BJ (cell line): Measurements from ENCODE around the gene BSPH1. TPM values are rescaled to one million over a fixed set of nuclear protein-coding genes. Genes with fewer than 3 reads are reported as not detected.
"Not testable (repeated sequence)": the region's sequence is repeated elsewhere in the genome, so short reads cannot be mapped to it uniquely, and the experiment has no call there.

Source experiments
- CTCF ChIA-PET: fragments of 350-600 bp; formaldehyde crosslinking; extraction: SDS; loops from one replicate; lab custom pipeline; 2021; ENCODE audit warnings: antibody characterized with exemption, inconsistent platforms; lab: Yijun Ruan, JAX
- POLR2A ChIA-PET: fragments of 300-600 bp; sonication (Branson Sonifier 250); formaldehyde crosslinking; extraction: SDS; loops from one replicate; lab custom pipeline; 2021; ENCODE audit warnings: antibody characterized with exemption; lab: Charles Lee
- DNase-seq: peaks from one replicate; pipeline ENCODE4 v3.0.0-alpha.2; 2011; ENCODE audit warnings: low read depth
- H3K27me3 ChIP-seq: 2 replicates; pipeline ENCODE4 v1.6.0; 2011; ENCODE audit warnings: low read length; ENCODE audit not compliant: control insufficient read depth, insufficient read depth
- H3K36me3 ChIP-seq: 2 replicates; pipeline ENCODE4 v1.5.1; 2011; ENCODE audit warnings: low read length; ENCODE audit not compliant: control insufficient read depth, insufficient read depth
- H3K4me3 ChIP-seq: 2 replicates; pipeline ENCODE4 v1.5.1; 2011; ENCODE audit warnings: low read depth, mild to moderate bottlenecking, control low read depth, low read length
- CTCF ChIP-seq: IDR thresholded peaks from 2 replicates; pipeline ENCODE4 v1.5.1; 2011; ENCODE audit warnings: low read depth, mild to moderate bottlenecking, control low read depth, inconsistent platforms, low read length, moderate library complexity; ENCODE audit not compliant: insufficient read depth
- polyA plus RNA-seq: library from polyadenylated mRNA; depleted of rRNA; stranded (reverse); fragments of >200 nt; gene quantifications from 2 replicates; pipeline ENCODE4 v1.2.3, GENCODE V29; 2011

Gene BSPH1
- polyA plus RNA-seq, 1 experiment = not detected

- CTCF ChIA-PET = interaction anchor here (1.0 kb wide), 1 partner anchor 31 kb away, joined by 3 read pairs; no protein-coding TSS in a partner anchor
- TF ChIP-seq CTCF = no peak
- DNase-seq = no peak
- Histone ChIP-seq H3K36me3 (no peaks in the 10 kb centered on the region), H3K27me3 (peaks cover 6% of the 10 kb centered on the region), H3K4me3 (no peak within 1 kb of the TSS)
- POLR2A ChIA-PET = no interaction called here
Observed at GRCh38 chr19:47994209-47994802, 2.3 kb upstream of the BSPH1 start, which contains the start of gene ELSPBP1. Gene ELSPBP1, plus strand, starts transcription at chr19:47994632. Its CDS starts 14,036 bp downstream, at chr19:48008668.

- H3K27me3 ChIP-seq = peaks cover 10% of the 10 kb centered on the region
- no peak for DNase-seq
- TF ChIP-seq CTCF = no peak
- no peaks in the 10 kb centered on the region for H3K36me3 ChIP-seq
- ChIA-PET POLR2A (no interaction called here), CTCF (no interaction called here)
- H3K4me3 ChIP-seq = no peak overlapping the region
Observed at GRCh38 chr19:47991191-47991808, 670 bp downstream of the BSPH1 start.

GRCh38 chr19:47973529-47973928 is 18.4 kb downstream of the BSPH1 start:
- Histone ChIP-seq H3K27me3 (peaks cover 4% of the 10 kb centered on the region), H3K36me3 (no peaks in the 10 kb centered on the region), H3K4me3 (no peak overlapping the region)
- no peak for DNase-seq
- no peak for TF ChIP-seq CTCF
- ChIA-PET CTCF (no interaction called here), POLR2A (no interaction called here)

- H3K4me3 ChIP-seq, CTCF ChIA-PET, H3K27me3 ChIP-seq, H3K36me3 ChIP-seq, DNase-seq, POLR2A ChIA-PET: not testable (repeated sequence)
Observed at GRCh38 chr19:47955936-47956335, 36.0 kb downstream of the BSPH1 start.

- POLR2A ChIA-PET, H3K36me3 ChIP-seq, CTCF ChIA-PET, H3K27me3 ChIP-seq, DNase-seq, H3K4me3 ChIP-seq: not testable (repeated sequence)
Observed at GRCh38 chr19:47952132-47952531, 39.8 kb downstream of the BSPH1 start.

- H3K36me3 ChIP-seq, DNase-seq, CTCF ChIA-PET, H3K27me3 ChIP-seq, POLR2A ChIA-PET, H3K4me3 ChIP-seq: not testable (repeated sequence)
- peak; percentile 30 for TF ChIP-seq CTCF
Observed at GRCh38 chr19:47949852-47950521, 42.0 kb downstream of the BSPH1 start.

GRCh38 chr19:47928581-47928980 is 63.4 kb downstream of the BSPH1 start:
- DNase-seq, CTCF ChIA-PET, H3K4me3 ChIP-seq, POLR2A ChIA-PET, H3K36me3 ChIP-seq, H3K27me3 ChIP-seq: not testable (repeated sequence)

- H3K27me3 ChIP-seq, H3K36me3 ChIP-seq, POLR2A ChIA-PET, H3K4me3 ChIP-seq, DNase-seq, CTCF ChIA-PET: not testable (repeated sequence)
Observed at GRCh38 chr19:47920107-47920506, 71.9 kb downstream of the BSPH1 start.
